ENCODE results near the gene MACO1.

DNA sequence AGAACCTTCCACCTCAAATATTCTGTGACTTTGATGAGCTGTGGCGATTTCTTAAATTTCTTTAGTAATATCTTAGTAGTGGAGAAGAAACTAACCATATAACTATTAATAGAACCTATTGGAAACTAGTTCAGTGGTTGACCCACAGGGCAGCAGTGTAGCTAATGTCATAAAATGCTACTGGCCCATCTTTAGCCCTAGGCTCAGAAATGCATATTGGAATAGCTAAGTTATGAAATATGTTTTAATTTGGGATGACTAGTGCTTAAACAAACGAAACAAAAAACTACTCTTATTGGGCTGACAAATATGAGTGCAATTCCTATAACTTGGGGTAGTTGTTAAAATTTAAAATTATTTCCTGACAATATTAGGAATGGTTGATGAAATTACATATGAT lies 20.2 kb downstream of the MACO1 start:
- TF ChIP-seq CTCF (IDR thresholded peaks at IDR 0.05; ENCODE audit: insufficient read depth, low read length, poor library complexity, severe bottlenecking), result no peak
- no peak for TF ChIP-seq EZH2phosphoT487 (conservative IDR thresholded peaks at IDR 0.05; ENCODE audit: low read length)

Data from SU-DHL-6 (cell line).